Measurements from ENCODE around the gene TECRL. TPM values are rescaled to one million over a fixed set of nuclear protein-coding genes. Genes with fewer than 3 reads are reported as not detected.

The TECRL gene
- total and polyA plus RNA-seq, 10 of the 15 experiments (the other 5 are each of a cell fraction or from before 2014, with no cell fraction given) = 0.10 TPM; not detected in 9

DNA sequence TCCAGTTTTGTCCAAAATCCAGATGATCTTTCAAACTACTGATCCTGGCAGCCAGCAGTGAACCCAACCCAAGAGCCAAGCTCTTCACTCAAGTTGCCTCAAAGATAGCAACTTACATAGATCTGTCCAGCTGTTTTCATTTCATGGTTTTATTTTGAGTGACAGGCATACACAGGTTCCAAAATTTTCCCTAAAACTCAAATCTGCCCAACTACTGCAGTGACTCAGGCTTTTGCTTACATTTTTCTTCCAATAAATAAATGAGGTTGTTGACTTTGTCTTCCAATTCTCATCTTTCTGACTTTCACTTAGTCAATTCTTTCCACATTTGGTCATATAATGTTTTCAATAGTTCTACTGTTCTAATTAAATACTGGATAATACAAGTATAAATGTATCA is 158.8 kb downstream of the TECRL start:
- CTCF ChIA-PET = no interaction called here

More for the DNA sequence above, 158.8 kb downstream of the TECRL start:
- no TSS peak for BruUV-seq (replicated peaks)
- H3K4me3 ChIP-seq = no peak overlapping the region
- no peaks in the 10 kb centered on the region for H3K27me3 ChIP-seq (replicated peaks in 1 of 2; ENCODE audit: control insufficient read depth in 2 of 2, insufficient read depth in 2 of 2, low read length in 1 of 2)
- no peak overlapping the region for H2AFZ ChIP-seq (ENCODE audit: control insufficient read depth, low read depth, low read length)
- no peaks in the 10 kb centered on the region for H3K79me2 ChIP-seq (ENCODE audit: control insufficient read depth, insufficient read depth, low read length)
- no peak for DNase-seq (ENCODE audit: low read depth, low spot score)
- ATAC-seq = no peak
- FAIRE-seq = no peak
- ChIA-PET RAD21 (ENCODE audit: unreplicated experiment) (no interaction called here), POLR2A (no interaction called here), SMC1A (ENCODE audit: uncharacterized antibody, unreplicated experiment) (no interaction called here)
- H3K4me1 ChIP-seq (ENCODE audit: control insufficient read depth, insufficient read depth, low read length) = no peaks in the 10 kb centered on the region
- H4K20me1 ChIP-seq (ENCODE audit: control insufficient read depth, insufficient read depth) = no peaks in the 10 kb centered on the region
- no peaks in the 10 kb centered on the region for H3K9me3 ChIP-seq (replicated peaks; ENCODE audit: control insufficient read depth, insufficient read depth, low read length)
- H3K9ac ChIP-seq (ENCODE audit: control insufficient read depth, insufficient read depth, low read length) = no peak overlapping the region
- intact Hi-C loops (cut with micrococcal nuclease; ENCODE audit: unreplicated experiment) = no loop called here
- in situ Hi-C loops (cut with MboI) = no loop called here
- no peaks in the 10 kb centered on the region for H3K36me3 ChIP-seq (ENCODE audit: control insufficient read depth in 2 of 2, insufficient read depth in 2 of 2, low read length in 1 of 2)
- TF ChIP-seq SREBF1 (IDR thresholded peaks at IDR 0.05; ENCODE audit: low read length) = no peak
- TF ChIP-seq RELA (IDR thresholded peaks at IDR 0.05; ENCODE audit: borderline replicate concordance, partially characterized antibody) = no peak
- TF ChIP-seq ZZZ3 (IDR thresholded peaks at IDR 0.05; ENCODE audit: control insufficient read depth, insufficient read length, low read depth) = no peak
- TF ChIP-seq, protein P1, sequence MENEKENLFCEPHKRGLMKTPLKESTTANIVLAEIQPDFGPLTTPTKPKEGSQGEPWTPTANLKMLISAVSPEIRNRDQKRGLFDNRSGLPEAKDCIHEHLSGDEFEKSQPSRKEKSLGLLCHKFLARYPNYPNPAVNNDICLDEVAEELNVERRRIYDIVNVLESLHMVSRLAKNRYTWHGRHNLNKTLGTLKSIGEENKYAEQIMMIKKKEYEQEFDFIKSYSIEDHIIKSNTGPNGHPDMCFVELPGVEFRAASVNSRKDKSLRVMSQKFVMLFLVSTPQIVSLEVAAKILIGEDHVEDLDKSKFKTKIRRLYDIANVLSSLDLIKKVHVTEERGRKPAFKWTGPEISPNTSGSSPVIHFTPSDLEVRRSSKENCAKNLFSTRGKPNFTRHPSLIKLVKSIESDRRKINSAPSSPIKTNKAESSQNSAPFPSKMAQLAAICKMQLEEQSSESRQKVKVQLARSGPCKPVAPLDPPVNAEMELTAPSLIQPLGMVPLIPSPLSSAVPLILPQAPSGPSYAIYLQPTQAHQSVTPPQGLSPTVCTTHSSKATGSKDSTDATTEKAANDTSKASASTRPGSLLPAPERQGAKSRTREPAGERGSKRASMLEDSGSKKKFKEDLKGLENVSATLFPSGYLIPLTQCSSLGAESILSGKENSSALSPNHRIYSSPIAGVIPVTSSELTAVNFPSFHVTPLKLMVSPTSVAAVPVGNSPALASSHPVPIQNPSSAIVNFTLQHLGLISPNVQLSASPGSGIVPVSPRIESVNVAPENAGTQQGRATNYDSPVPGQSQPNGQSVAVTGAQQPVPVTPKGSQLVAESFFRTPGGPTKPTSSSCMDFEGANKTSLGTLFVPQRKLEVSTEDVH (IDR thresholded peaks at IDR 0.05; ENCODE audit: low read depth, partially characterized antibody) = no peak
- TF ChIP-seq, protein P2, sequence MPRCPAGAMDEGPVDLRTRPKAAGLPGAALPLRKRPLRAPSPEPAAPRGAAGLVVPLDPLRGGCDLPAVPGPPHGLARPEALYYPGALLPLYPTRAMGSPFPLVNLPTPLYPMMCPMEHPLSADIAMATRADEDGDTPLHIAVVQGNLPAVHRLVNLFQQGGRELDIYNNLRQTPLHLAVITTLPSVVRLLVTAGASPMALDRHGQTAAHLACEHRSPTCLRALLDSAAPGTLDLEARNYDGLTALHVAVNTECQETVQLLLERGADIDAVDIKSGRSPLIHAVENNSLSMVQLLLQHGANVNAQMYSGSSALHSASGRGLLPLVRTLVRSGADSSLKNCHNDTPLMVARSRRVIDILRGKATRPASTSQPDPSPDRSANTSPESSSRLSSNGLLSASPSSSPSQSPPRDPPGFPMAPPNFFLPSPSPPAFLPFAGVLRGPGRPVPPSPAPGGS (IDR thresholded peaks at IDR 0.05; ENCODE audit: borderline replicate concordance, insufficient read depth, low read depth, low read length, poor library complexity, severe bottlenecking) = no peak
- no peak for TF ChIP-seq EED (IDR thresholded peaks at IDR 0.05; ENCODE audit: low read depth)
- no peak for TF ChIP-seq ETV6 (conservative IDR thresholded peaks at IDR 0.05 in 1 of 2, IDR thresholded peaks at IDR 0.05 in 1 of 2; ENCODE audit: borderline replicate concordance in 1 of 2, low read depth in 1 of 2)
- TF ChIP-seq, protein P3, sequence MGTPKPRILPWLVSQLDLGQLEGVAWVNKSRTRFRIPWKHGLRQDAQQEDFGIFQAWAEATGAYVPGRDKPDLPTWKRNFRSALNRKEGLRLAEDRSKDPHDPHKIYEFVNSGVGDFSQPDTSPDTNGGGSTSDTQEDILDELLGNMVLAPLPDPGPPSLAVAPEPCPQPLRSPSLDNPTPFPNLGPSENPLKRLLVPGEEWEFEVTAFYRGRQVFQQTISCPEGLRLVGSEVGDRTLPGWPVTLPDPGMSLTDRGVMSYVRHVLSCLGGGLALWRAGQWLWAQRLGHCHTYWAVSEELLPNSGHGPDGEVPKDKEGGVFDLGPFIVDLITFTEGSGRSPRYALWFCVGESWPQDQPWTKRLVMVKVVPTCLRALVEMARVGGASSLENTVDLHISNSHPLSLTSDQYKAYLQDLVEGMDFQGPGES (IDR thresholded peaks at IDR 0.05) = no peak
- TF ChIP-seq SREBF2 (IDR thresholded peaks at IDR 0.05; ENCODE audit: low read length) = no peak
- TF ChIP-seq ZNF274 (IDR thresholded peaks at IDR 0.05; ENCODE audit: insufficient read depth, insufficient read length) = no peak
- no peak for TF ChIP-seq MTA3 (IDR thresholded peaks at IDR 0.05; ENCODE audit: borderline replicate concordance, low read length)
- no peak for TF ChIP-seq FOXM1 (IDR thresholded peaks at IDR 0.05; ENCODE audit: low read depth, low read length)
- TF ChIP-seq RUNX3 (IDR thresholded peaks at IDR 0.05; ENCODE audit: low read length) = no peak
- no peak overlapping the region for H3K27ac ChIP-seq (ENCODE audit: control insufficient read depth, insufficient read depth)
- H3K4me2 ChIP-seq (ENCODE audit: control insufficient read depth, insufficient read depth) = no peak overlapping the region
